ENCODE results near the gene KLHL4.

Gene KLHL4

GRCh38 chrX:87580862-87581261, 63.3 kb downstream of the KLHL4 start:
- no peak for DNase-seq (ENCODE audit: low read depth)
- H3K4me3 ChIP-seq (ENCODE audit: low read depth, low read length): no peak overlapping the region
- no peak for TF ChIP-seq CTCF (conservative IDR thresholded peaks at IDR 0.05; ENCODE audit: low read depth, low read length)

GRCh38 chrX:87582453-87582852, 64.9 kb downstream of the KLHL4 start:
- peak; percentile 15 for DNase-seq (ENCODE audit: low read depth)
- no peak for TF ChIP-seq CTCF (conservative IDR thresholded peaks at IDR 0.05; ENCODE audit: low read depth, low read length)
- no peak overlapping the region for H3K4me3 ChIP-seq (ENCODE audit: low read depth, low read length)

- H3K4me3 ChIP-seq (ENCODE audit: low read depth, low read length): no peak overlapping the region
- peak; percentile 67 for TF ChIP-seq CTCF (conservative IDR thresholded peaks at IDR 0.05; ENCODE audit: low read depth, low read length)
- peak; percentile 50 for DNase-seq (ENCODE audit: low read depth)
Observed at GRCh38 chrX:87583679-87584078, 66.1 kb downstream of the KLHL4 start.

GRCh38 chrX:87616371-87616770, 98.8 kb downstream of the KLHL4 start:
- peak; percentile 28 for DNase-seq (ENCODE audit: low read depth)
- no peak overlapping the region for H3K4me3 ChIP-seq (ENCODE audit: low read depth, low read length)
- TF ChIP-seq CTCF (conservative IDR thresholded peaks at IDR 0.05; ENCODE audit: low read depth, low read length): no peak

GRCh38 chrX:87621697-87622096, 104.1 kb downstream of the KLHL4 start:
- peak; percentile 73 for DNase-seq (ENCODE audit: low read depth)
- no peak overlapping the region for H3K4me3 ChIP-seq (ENCODE audit: low read depth, low read length)
- TF ChIP-seq CTCF (conservative IDR thresholded peaks at IDR 0.05; ENCODE audit: low read depth, low read length): no peak

GRCh38 chrX:87626996-87627395, 109.4 kb downstream of the KLHL4 start:
- DNase-seq (ENCODE audit: low read depth): no peak
- TF ChIP-seq CTCF (conservative IDR thresholded peaks at IDR 0.05; ENCODE audit: low read depth, low read length): no peak
- no peak overlapping the region for H3K4me3 ChIP-seq (ENCODE audit: low read depth, low read length)

GRCh38 chrX:87634361-87634760, 116.8 kb downstream of the KLHL4 start:
- no peak overlapping the region for H3K4me3 ChIP-seq (ENCODE audit: low read depth, low read length)
- no peak for TF ChIP-seq CTCF (conservative IDR thresholded peaks at IDR 0.05; ENCODE audit: low read depth, low read length)
- no peak for DNase-seq (ENCODE audit: low read depth)

Data from choroid plexus epithelial cell (primary cell).